SHP77 (cell line): ENCODE measurements around the gene USP5.
"Not testable (repeated sequence)": the region's sequence is repeated elsewhere in the genome, so short reads cannot be mapped to it uniquely, and the experiment has no call there.

Source experiments
- DNase-seq, 2 experiments: peaks; one replicate each; lab custom pipeline; 2025; lab: John Stamatoyannopoulos, UW

Gene USP5

GRCh38 chr12:6863586-6864321 lies 11.8 kb downstream of the USP5 start:
- no peak for DNase-seq

- not testable (repeated sequence) for DNase-seq
These were observed 13.4 kb downstream of the USP5 start for GRCh38 chr12:6865307-6865706.

GRCh38 chr12:6866163-6866919 lies 14.4 kb downstream of the USP5 start:
- no peak for DNase-seq

DNA sequence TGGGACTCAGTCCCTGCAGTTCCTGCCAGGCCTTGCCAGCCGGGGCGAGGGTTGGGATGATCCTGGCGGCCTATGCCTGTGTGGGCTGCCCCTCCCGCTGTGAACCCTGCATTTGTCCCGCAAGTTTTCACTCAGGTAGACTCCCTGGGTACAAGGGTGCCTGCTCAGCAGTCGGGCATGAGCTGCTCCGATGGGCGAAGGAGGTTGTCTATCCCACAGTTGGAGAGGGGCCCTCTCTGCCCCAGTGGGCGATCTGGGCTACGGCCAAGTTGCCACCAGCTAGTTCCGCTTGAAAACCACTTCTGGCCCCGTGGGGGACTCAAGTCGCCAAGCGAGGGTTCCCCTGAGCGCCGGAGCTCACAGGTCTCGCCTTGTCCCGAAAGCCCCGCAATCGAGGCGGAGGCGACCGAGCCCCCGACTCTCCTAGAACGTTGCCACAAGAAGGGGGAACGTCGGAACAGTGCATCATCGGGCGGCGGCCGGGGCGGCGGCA lies 15.0 kb downstream of the USP5 start:
- no peak for DNase-seq

- DNase-seq: peak in 1 of 2 experiments; percentile 27
These were observed 15.7 kb downstream of the USP5 start, which contains the start of gene TPI1 for GRCh38 chr12:6867413-6868210. Gene TPI1, plus strand, starts transcription at chr12:6867531. Its CDS starts 36 bp downstream, at chr12:6867567.

- no peak for DNase-seq
These were observed 16.5 kb downstream of the USP5 start for GRCh38 chr12:6868211-6869048.

GRCh38 chr12:6869049-6870021 lies 17.4 kb downstream of the USP5 start:
- DNase-seq: peak; percentile 29 to 50

DNA sequence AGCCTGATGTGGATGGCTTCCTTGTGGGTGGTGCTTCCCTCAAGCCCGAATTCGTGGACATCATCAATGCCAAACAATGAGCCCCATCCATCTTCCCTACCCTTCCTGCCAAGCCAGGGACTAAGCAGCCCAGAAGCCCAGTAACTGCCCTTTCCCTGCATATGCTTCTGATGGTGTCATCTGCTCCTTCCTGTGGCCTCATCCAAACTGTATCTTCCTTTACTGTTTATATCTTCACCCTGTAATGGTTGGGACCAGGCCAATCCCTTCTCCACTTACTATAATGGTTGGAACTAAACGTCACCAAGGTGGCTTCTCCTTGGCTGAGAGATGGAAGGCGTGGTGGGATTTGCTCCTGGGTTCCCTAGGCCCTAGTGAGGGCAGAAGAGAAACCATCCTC lies 18.4 kb downstream of the USP5 start:
- DNase-seq: not testable (repeated sequence)

- peak in 1 of 2 experiments; percentile 3 for DNase-seq
These were observed 19.4 kb downstream of the USP5 start for GRCh38 chr12:6871052-6871957.

DNA sequence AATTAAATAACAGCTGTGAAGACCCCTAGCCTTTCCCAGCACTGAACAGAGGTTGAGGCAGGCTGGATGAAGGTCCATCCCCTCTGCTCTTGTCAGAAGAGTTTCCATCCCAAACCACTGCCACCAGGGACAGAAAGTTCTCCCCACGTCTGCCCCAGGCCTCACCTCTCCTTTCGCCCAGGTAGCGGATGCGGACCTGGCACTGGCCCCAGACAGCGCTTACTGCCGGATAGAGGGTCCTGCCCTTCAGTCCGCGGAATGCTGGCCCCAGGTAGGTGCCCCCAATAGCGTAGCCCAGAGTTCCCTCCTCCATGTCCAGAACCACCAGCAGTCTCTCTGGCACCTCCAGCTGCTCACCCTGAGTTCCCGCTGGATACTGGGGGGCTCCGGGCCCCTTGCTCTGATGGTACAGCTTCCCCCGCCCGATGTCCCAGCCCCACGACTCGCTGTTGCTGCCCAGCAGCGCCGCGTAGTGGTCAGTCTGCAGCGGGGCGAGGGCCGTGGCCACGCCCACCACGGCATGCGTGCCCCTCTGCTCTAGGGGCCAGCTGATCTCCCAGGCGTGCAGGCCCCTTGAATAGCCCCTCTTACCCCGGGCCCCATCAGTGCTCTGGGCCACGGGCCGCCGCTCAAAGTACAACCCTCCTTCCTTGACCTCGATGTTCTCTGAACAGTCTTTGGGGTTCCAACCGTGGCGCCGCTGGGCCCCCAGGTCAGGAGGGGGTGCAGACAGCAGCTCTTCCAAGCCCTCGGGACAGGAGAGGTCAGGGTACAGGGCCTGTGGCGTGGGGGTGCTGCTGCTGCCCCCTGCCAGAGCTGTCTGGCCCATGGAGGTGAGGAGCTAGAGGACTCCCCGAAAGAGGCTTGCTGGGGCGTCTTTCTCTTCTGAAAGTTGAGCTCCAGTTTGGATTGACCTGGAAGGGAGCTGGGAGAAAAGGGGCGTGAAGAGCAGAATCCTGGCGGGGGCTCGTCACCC lies 20.4 kb downstream of the USP5 start:
- peak in 1 of 2 experiments; percentile 37 for DNase-seq

DNA sequence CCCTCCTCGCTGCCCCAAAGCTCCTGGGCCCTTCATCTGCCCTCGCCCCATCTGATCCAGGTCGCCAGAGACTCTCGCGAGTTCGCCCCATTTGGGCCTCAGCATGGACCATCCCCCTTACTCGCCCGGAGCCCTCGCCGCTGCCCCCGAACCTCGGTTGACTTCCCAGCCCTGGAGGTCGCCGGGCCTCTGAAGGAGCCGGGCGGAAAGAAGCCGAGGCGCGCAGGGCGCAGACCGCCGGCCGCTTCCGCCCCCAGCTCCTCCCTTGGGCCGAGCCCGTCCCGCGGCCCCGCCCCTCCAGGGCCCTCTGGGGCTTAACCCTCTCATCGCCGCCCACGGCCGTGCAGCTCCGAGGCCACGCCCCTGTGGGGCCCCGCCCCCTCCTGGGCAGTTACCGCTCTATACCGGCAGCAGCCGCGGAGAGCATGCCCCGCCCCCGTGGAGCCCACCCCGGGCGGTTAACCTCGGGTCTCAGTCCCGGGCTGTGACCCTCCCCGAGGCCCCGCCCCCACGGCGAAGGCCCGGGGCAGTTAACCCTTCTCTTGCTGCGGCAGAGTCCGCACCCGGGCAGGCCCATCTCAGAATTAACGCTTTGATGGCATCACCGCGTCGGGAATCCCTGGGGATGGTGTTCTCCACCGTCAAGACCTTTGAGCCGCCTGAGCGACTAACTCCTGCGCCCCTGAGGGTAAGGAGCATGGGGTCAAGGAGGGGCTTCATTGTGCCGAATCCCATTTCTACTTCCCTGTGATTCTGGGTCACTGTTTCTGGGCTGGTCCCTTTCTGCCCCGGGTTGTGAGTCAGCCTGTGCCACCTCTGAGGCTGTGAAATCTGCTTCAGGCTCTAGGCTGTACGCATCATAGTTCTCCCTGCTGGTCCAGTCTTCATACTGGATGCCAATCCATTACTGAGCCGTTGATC lies 21.4 kb downstream of the USP5 start, which contains the start of gene SPSB2:
Gene SPSB2, minus strand, starts transcription at position 210 of the 921 bp plus-strand sequence. CDS start 402 bp downstream, outside the sequence.
- peak; percentile 81 to 83 for DNase-seq

DNA sequence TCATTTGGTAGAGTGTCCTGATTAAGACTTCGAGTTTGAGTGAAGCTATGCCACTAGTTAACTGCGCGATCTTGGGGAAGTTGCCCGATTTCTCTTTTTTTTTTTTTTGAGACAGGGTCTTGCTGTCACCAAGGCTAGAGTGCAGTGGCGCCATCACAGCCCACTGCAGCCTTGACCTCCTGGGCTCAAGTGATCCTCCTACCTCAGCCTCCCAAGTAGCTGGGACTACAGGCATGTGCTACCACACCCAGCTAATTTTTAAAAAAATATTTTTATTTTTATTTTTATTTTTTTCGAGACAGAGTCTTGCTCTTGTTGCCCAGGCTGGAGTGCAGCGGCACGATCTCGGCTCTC lies 22.0 kb downstream of the USP5 start:
- DNase-seq: not testable (repeated sequence)

- not testable (repeated sequence) for DNase-seq
These were observed 27.9 kb downstream of the USP5 start for GRCh38 chr12:6879824-6880223.

GRCh38 chr12:6883252-6883651 lies 31.3 kb downstream of the USP5 start:
- no peak for DNase-seq

DNA sequence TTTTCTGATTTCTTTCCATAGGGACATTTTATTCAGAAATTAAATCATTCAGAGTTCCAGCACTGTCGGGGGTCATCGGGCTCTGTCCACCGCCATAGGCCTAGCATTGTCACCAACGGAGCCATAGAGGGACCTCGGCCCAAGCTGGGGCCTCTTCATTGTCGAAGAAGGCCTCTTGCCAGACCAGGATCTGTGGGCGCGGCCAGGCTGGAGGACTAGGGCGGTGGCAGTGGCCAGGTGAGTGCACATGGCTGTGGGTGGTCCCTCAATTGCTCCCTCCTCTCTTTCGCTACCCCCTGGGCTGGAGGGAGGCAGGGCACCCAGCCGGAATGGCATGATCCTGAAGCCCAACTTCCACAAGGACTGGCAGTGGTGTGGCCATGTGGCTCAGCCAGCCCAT lies 31.7 kb downstream of the USP5 start:
- DNase-seq: no peak

DNA sequence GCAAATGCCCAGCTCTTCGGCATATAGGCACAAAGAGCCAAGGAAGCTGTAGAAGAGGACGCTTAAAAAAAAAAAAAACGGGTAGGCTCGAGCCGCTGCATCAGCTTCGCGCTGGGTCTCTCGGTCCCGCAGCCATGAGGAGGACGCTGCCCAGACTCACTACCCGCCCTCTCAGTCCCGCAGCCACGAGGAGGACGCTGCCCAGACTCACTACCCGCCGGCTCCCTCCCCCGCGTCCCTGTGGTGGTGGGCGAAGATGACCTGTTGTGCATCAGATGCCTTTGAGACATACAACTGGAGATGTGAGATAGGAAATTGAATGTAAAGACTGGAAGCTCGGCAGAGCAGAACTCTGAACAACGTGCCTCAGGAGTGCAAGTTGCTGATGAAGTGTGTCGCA lies 32.6 kb downstream of the USP5 start:
- no peak for DNase-seq
